Measurements from ENCODE around the gene ZNF569.

Gene ZNF569

GRCh38 chr19:37466798-37467607 lies at the start of gene ZNF569:
TSS of gene ZNF569 (minus strand) at chr19:37467444. CDS start at chr19:37444921, 22,523 bp downstream.
- Histone ChIP-seq H3K4me1 (ENCODE audit: insufficient read depth, low read length) (no peaks in the 10 kb centered on the region), H3K9me3 (ENCODE audit: control insufficient read depth, insufficient read depth, low read length) (no peaks in the 10 kb centered on the region), H3K9ac (ENCODE audit: low read depth, low read length) (peak within 1 kb of the TSS; percentile 91), H3K36me3 (ENCODE audit: insufficient read depth, low read length) (no peaks in the 10 kb centered on the region; the same call in 1 of the 2 replicates)

- H3K9ac ChIP-seq (ENCODE audit: low read depth, low read length): no peak overlapping the region
- no peaks in the 10 kb centered on the region for H3K4me1 ChIP-seq (ENCODE audit: insufficient read depth, low read length)
- H3K9me3 ChIP-seq (ENCODE audit: control insufficient read depth, insufficient read depth, low read length): no peaks in the 10 kb centered on the region; the same call in 1 of the 2 replicates
- H3K36me3 ChIP-seq (ENCODE audit: insufficient read depth, low read length): peaks cover 7% of the 10 kb centered on the region; the same call in 1 of the 2 replicates
These were observed 46.2 kb upstream of the ZNF569 start for GRCh38 chr19:37513397-37513796.

- H3K9ac ChIP-seq (ENCODE audit: low read depth, low read length): no peak overlapping the region
- H3K4me1 ChIP-seq (ENCODE audit: insufficient read depth, low read length): no peaks in the 10 kb centered on the region
- H3K36me3 ChIP-seq (ENCODE audit: insufficient read depth, low read length): peaks cover 7% of the 10 kb centered on the region; the same call in 1 of the 2 replicates
- H3K9me3 ChIP-seq (ENCODE audit: control insufficient read depth, insufficient read depth, low read length): no peaks in the 10 kb centered on the region; the same call in 1 of the 2 replicates
These were observed 44.6 kb upstream of the ZNF569 start for GRCh38 chr19:37511821-37512220.

GRCh38 chr19:37511186-37511585 lies 43.9 kb upstream of the ZNF569 start:
- no peaks in the 10 kb centered on the region; the same call in 1 of the 2 replicates for H3K9me3 ChIP-seq (ENCODE audit: control insufficient read depth, insufficient read depth, low read length)
- peaks cover 7% of the 10 kb centered on the region; the same call in 1 of the 2 replicates for H3K36me3 ChIP-seq (ENCODE audit: insufficient read depth, low read length)
- H3K9ac ChIP-seq (ENCODE audit: low read depth, low read length): no peak overlapping the region
- no peaks in the 10 kb centered on the region for H3K4me1 ChIP-seq (ENCODE audit: insufficient read depth, low read length)

- no peaks in the 10 kb centered on the region for H3K4me1 ChIP-seq (ENCODE audit: insufficient read depth, low read length)
- no peaks in the 10 kb centered on the region for H3K9me3 ChIP-seq (ENCODE audit: control insufficient read depth, insufficient read depth, low read length)
- peak overlapping the region; percentile 78 for H3K9ac ChIP-seq (ENCODE audit: low read depth, low read length)
- H3K36me3 ChIP-seq (ENCODE audit: insufficient read depth, low read length): peaks cover 7% of the 10 kb centered on the region; the same call in 1 of the 2 replicates
These were observed 39.9 kb upstream of the ZNF569 start for GRCh38 chr19:37507167-37507464.

GRCh38 chr19:37506387-37507166 lies 39.3 kb upstream of the ZNF569 start, which contains the start of gene ZNF793:
TSS of gene ZNF793 (plus strand) at chr19:37506939. CDS start at chr19:37523440, 16,501 bp downstream.
- peaks cover 6% of the 10 kb centered on the region; the same call in 1 of the 2 replicates for H3K36me3 ChIP-seq (ENCODE audit: insufficient read depth, low read length)
- no peaks in the 10 kb centered on the region for H3K4me1 ChIP-seq (ENCODE audit: insufficient read depth, low read length)
- H3K9ac ChIP-seq (ENCODE audit: low read depth, low read length): peak within 1 kb of the TSS; percentile 78
- H3K9me3 ChIP-seq (ENCODE audit: control insufficient read depth, insufficient read depth, low read length): no peaks in the 10 kb centered on the region

GRCh38 chr19:37505958-37506386 lies 38.7 kb upstream of the ZNF569 start:
- Histone ChIP-seq H3K4me1 (ENCODE audit: insufficient read depth, low read length) (no peaks in the 10 kb centered on the region), H3K9me3 (ENCODE audit: control insufficient read depth, insufficient read depth, low read length) (no peaks in the 10 kb centered on the region), H3K36me3 (ENCODE audit: insufficient read depth, low read length) (peaks cover under 1% of the 10 kb centered on the region; the same call in 1 of the 2 replicates), H3K9ac (ENCODE audit: low read depth, low read length) (peak overlapping the region; percentile 78)

GRCh38 chr19:37492213-37492612 lies 25.0 kb upstream of the ZNF569 start:
- Histone ChIP-seq H3K9ac (ENCODE audit: low read depth, low read length) (no peak overlapping the region), H3K9me3 (ENCODE audit: control insufficient read depth, insufficient read depth, low read length) (peaks cover 4% of the 10 kb centered on the region), H3K36me3 (ENCODE audit: insufficient read depth, low read length) (no peaks in the 10 kb centered on the region), H3K4me1 (ENCODE audit: insufficient read depth, low read length) (no peaks in the 10 kb centered on the region)

GRCh38 chr19:37484406-37485168 lies 17.3 kb upstream of the ZNF569 start:
- H3K36me3 ChIP-seq (ENCODE audit: insufficient read depth, low read length): peaks cover 15% of the 10 kb centered on the region; the same call in 1 of the 2 replicates
- H3K4me1 ChIP-seq (ENCODE audit: insufficient read depth, low read length): no peaks in the 10 kb centered on the region
- H3K9me3 ChIP-seq (ENCODE audit: control insufficient read depth, insufficient read depth, low read length): peaks cover 30% of the 10 kb centered on the region
- no peak overlapping the region for H3K9ac ChIP-seq (ENCODE audit: low read depth, low read length)

GRCh38 chr19:37472165-37472564 lies 4.9 kb upstream of the ZNF569 start:
- no peaks in the 10 kb centered on the region for H3K4me1 ChIP-seq (ENCODE audit: insufficient read depth, low read length)
- peaks cover 6% of the 10 kb centered on the region; the same call in 1 of the 2 replicates for H3K36me3 ChIP-seq (ENCODE audit: insufficient read depth, low read length)
- no peak overlapping the region for H3K9ac ChIP-seq (ENCODE audit: low read depth, low read length)
- 0 out of 2 replicates have a peak, but pooled peaks cover 4% of the 10 kb centered on the region for H3K9me3 ChIP-seq (ENCODE audit: control insufficient read depth, insufficient read depth, low read length)

GRCh38 chr19:37470216-37470615 lies 3.0 kb upstream of the ZNF569 start:
- no peaks in the 10 kb centered on the region for H3K36me3 ChIP-seq (ENCODE audit: insufficient read depth, low read length)
- no peaks in the 10 kb centered on the region for H3K9me3 ChIP-seq (ENCODE audit: control insufficient read depth, insufficient read depth, low read length)
- no peak overlapping the region; the same call in 1 of the 2 replicates for H3K9ac ChIP-seq (ENCODE audit: low read depth, low read length)
- H3K4me1 ChIP-seq (ENCODE audit: insufficient read depth, low read length): no peaks in the 10 kb centered on the region

- peak within 1 kb of the TSS; percentile 99 for H3K9ac ChIP-seq (ENCODE audit: low read depth, low read length)
- H3K36me3 ChIP-seq (ENCODE audit: insufficient read depth, low read length): no peaks in the 10 kb centered on the region; the same call in 1 of the 2 replicates
- no peaks in the 10 kb centered on the region for H3K9me3 ChIP-seq (ENCODE audit: control insufficient read depth, insufficient read depth, low read length)
- no peaks in the 10 kb centered on the region for H3K4me1 ChIP-seq (ENCODE audit: insufficient read depth, low read length)
These were observed 1.9 kb upstream of the ZNF569 start, which contains the start of gene ZNF570 for GRCh38 chr19:37468961-37469777. TSS of gene ZNF570 (plus strand) at chr19:37469356. CDS start at chr19:37470355, 999 bp downstream.

- H3K9me3 ChIP-seq (ENCODE audit: control insufficient read depth, insufficient read depth, low read length): no peaks in the 10 kb centered on the region
- no peaks in the 10 kb centered on the region for H3K4me1 ChIP-seq (ENCODE audit: insufficient read depth, low read length)
- H3K9ac ChIP-seq (ENCODE audit: low read depth, low read length): peak overlapping the region; percentile 91
- no peaks in the 10 kb centered on the region; the same call in 1 of the 2 replicates for H3K36me3 ChIP-seq (ENCODE audit: insufficient read depth, low read length)
These were observed 405 bp upstream of the ZNF569 start for GRCh38 chr19:37467608-37468090.
